ENCODE measurements around the gene SPAG4. TPM values are rescaled to one million over a fixed set of nuclear protein-coding genes. Genes with fewer than 3 reads are reported as not detected.

Gene SPAG4
- total and polyA plus RNA-seq, 10 of the 15 experiments (the other 5 are each of a cell fraction or from before 2014, with no cell fraction given) = 0.90 to 12.5 (median 2.4) TPM

DNA sequence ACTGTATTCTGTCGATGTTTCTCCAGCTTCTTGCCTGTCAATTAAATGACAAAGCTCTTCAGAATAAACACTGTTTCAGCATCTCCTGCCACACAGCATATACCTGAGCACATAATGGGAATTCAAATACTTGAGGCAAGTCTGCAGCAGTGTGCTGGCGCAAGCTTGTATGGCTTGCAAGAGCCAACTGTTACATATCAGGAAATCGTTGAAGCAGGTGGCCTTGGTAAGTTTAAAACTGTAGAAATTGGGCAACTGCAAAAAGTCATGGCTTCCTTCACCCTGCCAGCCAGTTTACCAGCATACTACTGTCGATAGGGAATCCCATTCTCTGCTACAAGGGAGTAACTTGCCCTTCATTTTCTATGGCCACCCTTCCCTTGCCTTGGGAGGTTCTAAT, 26.1 kb downstream of the SPAG4 start:
- intact Hi-C loops (cut with micrococcal nuclease; ENCODE audit: unreplicated experiment) = no loop called here
- no peaks in the 10 kb centered on the region for H4K20me1 ChIP-seq (ENCODE audit: control insufficient read depth, insufficient read depth)
- H3K27me3 ChIP-seq (replicated peaks in 1 of 2; ENCODE audit: control insufficient read depth in 2 of 2, insufficient read depth in 2 of 2, low read length in 1 of 2) = no peaks in the 10 kb centered on the region
- SMC1A ChIA-PET (ENCODE audit: uncharacterized antibody, unreplicated experiment) = interaction anchor here (1.7 to 2.1 kb wide), 2 partner anchors 11 to 22 kb away, joined by 4 read pairs; no protein-coding TSS in a partner anchor
- H2AFZ ChIP-seq (ENCODE audit: control insufficient read depth, low read depth, low read length) = no peak overlapping the region
- H3K36me3 ChIP-seq (ENCODE audit: control insufficient read depth in 2 of 2, insufficient read depth in 2 of 2, low read length in 1 of 2) = 0 out of 4 replicates have a peak, but pooled peaks cover 0 to 7% of the 10 kb centered on the region in 2 experiments
- in situ Hi-C loops (cut with MboI) = no loop called here
- no peak overlapping the region for H3K27ac ChIP-seq (ENCODE audit: control insufficient read depth, insufficient read depth)
- no peaks in the 10 kb centered on the region; the same call in none of the 2 replicates for H3K79me2 ChIP-seq (ENCODE audit: control insufficient read depth, insufficient read depth, low read length)
- no peak overlapping the region for H3K4me3 ChIP-seq
- FAIRE-seq (no peak), ATAC-seq (no peak), DNase-seq (ENCODE audit: low read depth, low spot score) (no peak)
- BruUV-seq (replicated peaks) = no TSS peak
- RAD21 ChIA-PET (ENCODE audit: unreplicated experiment) = no interaction called here
- H3K9me3 ChIP-seq (replicated peaks; ENCODE audit: control insufficient read depth, insufficient read depth, low read length) = no peaks in the 10 kb centered on the region
- CTCF ChIA-PET = no interaction called here
- no peak overlapping the region for H3K4me2 ChIP-seq (ENCODE audit: control insufficient read depth, insufficient read depth)
- no peak overlapping the region for H3K9ac ChIP-seq (ENCODE audit: control insufficient read depth, insufficient read depth, low read length)
- no peaks in the 10 kb centered on the region for H3K4me1 ChIP-seq (ENCODE audit: control insufficient read depth, insufficient read depth, low read length)
- 96% methylated on average over 4 of the region's 4 CpGs for WGBS (ENCODE audit: insufficient coverage, insufficient replicate concordance, low lambda C conversion rate, missing lambda C conversion rate)
- POLR2A ChIA-PET = interaction anchor here (0.5 kb wide), 1 partner anchor 417 kb away, joined by 3 read pairs; no protein-coding TSS in a partner anchor
- TF ChIP-seq KDM1A (IDR thresholded peaks at IDR 0.05; ENCODE audit: borderline replicate concordance) (no peak), POLR2A (IDR thresholded peaks at IDR 0.05; ENCODE audit: low read depth, low read length) (no peak), LARP7 (IDR thresholded peaks at IDR 0.05) (no peak), HDAC6 (IDR thresholded peaks at IDR 0.05; ENCODE audit: unreplicated experiment) (no peak), CBFB (IDR thresholded peaks at IDR 0.05; ENCODE audit: low read depth) (no peak), CBX5 (IDR thresholded peaks at IDR 0.05; ENCODE audit: low read depth) (no peak), ELK1 (IDR thresholded peaks at IDR 0.05; ENCODE audit: low read depth, low read length) (no peak), NFYA (IDR thresholded peaks at IDR 0.05; ENCODE audit: borderline replicate concordance, low read depth, low read length) (no peak), NR2F1 (conservative IDR thresholded peaks at IDR 0.05) (no peak), MTA2 (IDR thresholded peaks at IDR 0.05; ENCODE audit: low read depth) (no peak), GABPA (IDR thresholded peaks at IDR 0.05; ENCODE audit: low read depth) (no peak), MEF2A (IDR thresholded peaks at IDR 0.05; ENCODE audit: insufficient read depth, low read depth, low read length) (no peak)
- TF ChIP-seq, protein P1, sequence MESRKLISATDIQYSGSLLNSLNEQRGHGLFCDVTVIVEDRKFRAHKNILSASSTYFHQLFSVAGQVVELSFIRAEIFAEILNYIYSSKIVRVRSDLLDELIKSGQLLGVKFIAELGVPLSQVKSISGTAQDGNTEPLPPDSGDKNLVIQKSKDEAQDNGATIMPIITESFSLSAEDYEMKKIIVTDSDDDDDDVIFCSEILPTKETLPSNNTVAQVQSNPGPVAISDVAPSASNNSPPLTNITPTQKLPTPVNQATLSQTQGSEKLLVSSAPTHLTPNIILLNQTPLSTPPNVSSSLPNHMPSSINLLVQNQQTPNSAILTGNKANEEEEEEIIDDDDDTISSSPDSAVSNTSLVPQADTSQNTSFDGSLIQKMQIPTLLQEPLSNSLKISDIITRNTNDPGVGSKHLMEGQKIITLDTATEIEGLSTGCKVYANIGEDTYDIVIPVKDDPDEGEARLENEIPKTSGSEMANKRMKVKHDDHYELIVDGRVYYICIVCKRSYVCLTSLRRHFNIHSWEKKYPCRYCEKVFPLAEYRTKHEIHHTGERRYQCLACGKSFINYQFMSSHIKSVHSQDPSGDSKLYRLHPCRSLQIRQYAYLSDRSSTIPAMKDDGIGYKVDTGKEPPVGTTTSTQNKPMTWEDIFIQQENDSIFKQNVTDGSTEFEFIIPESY (IDR thresholded peaks at IDR 0.05) = no peak
- TF ChIP-seq, protein P2, sequence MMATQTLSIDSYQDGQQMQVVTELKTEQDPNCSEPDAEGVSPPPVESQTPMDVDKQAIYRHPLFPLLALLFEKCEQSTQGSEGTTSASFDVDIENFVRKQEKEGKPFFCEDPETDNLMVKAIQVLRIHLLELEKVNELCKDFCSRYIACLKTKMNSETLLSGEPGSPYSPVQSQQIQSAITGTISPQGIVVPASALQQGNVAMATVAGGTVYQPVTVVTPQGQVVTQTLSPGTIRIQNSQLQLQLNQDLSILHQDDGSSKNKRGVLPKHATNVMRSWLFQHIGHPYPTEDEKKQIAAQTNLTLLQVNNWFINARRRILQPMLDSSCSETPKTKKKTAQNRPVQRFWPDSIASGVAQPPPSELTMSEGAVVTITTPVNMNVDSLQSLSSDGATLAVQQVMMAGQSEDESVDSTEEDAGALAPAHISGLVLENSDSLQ (IDR thresholded peaks at IDR 0.05) = no peak
- TF ChIP-seq, protein P3, sequence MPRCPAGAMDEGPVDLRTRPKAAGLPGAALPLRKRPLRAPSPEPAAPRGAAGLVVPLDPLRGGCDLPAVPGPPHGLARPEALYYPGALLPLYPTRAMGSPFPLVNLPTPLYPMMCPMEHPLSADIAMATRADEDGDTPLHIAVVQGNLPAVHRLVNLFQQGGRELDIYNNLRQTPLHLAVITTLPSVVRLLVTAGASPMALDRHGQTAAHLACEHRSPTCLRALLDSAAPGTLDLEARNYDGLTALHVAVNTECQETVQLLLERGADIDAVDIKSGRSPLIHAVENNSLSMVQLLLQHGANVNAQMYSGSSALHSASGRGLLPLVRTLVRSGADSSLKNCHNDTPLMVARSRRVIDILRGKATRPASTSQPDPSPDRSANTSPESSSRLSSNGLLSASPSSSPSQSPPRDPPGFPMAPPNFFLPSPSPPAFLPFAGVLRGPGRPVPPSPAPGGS (IDR thresholded peaks at IDR 0.05; ENCODE audit: borderline replicate concordance, insufficient read depth, low read depth, low read length, poor library complexity, severe bottlenecking) = no peak
- TF ChIP-seq, protein P4, sequence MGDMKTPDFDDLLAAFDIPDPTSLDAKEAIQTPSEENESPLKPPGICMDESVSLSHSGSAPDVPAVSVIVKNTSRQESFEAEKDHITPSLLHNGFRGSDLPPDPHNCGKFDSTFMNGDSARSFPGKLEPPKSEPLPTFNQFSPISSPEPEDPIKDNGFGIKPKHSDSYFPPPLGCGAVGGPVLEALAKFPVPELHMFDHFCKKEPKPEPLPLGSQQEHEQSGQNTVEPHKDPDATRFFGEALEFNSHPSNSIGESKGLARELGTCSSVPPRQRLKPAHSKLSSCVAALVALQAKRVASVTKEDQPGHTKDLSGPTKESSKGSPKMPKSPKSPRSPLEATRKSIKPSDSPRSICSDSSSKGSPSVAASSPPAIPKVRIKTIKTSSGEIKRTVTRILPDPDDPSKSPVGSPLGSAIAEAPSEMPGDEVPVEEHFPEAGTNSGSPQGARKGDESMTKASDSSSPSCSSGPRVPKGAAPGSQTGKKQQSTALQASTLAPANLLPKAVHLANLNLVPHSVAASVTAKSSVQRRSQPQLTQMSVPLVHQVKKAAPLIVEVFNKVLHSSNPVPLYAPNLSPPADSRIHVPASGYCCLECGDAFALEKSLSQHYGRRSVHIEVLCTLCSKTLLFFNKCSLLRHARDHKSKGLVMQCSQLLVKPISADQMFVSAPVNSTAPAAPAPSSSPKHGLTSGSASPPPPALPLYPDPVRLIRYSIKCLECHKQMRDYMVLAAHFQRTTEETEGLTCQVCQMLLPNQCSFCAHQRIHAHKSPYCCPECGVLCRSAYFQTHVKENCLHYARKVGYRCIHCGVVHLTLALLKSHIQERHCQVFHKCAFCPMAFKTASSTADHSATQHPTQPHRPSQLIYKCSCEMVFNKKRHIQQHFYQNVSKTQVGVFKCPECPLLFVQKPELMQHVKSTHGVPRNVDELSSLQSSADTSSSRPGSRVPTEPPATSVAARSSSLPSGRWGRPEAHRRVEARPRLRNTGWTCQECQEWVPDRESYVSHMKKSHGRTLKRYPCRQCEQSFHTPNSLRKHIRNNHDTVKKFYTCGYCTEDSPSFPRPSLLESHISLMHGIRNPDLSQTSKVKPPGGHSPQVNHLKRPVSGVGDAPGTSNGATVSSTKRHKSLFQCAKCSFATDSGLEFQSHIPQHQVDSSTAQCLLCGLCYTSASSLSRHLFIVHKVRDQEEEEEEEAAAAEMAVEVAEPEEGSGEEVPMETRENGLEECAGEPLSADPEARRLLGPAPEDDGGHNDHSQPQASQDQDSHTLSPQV (IDR thresholded peaks at IDR 0.05) = no peak

Data from GM12878 (cell line).